GM12872 (cell line): ENCODE data around the gene TLE3.
A peak's percentile ranks its signal among the peaks of the same experiment; 100 is the strongest.

Experiments used
- TF ChIP-seq, protein P1 (sequence below): IDR thresholded peaks from 3 replicates; pipeline ENCODE4 v1.5.1; 2011; ENCODE audit warnings: low read depth, mild to moderate bottlenecking, low read length, moderate library complexity; ENCODE audit not compliant: insufficient read depth

TLE3 gene

DNA sequence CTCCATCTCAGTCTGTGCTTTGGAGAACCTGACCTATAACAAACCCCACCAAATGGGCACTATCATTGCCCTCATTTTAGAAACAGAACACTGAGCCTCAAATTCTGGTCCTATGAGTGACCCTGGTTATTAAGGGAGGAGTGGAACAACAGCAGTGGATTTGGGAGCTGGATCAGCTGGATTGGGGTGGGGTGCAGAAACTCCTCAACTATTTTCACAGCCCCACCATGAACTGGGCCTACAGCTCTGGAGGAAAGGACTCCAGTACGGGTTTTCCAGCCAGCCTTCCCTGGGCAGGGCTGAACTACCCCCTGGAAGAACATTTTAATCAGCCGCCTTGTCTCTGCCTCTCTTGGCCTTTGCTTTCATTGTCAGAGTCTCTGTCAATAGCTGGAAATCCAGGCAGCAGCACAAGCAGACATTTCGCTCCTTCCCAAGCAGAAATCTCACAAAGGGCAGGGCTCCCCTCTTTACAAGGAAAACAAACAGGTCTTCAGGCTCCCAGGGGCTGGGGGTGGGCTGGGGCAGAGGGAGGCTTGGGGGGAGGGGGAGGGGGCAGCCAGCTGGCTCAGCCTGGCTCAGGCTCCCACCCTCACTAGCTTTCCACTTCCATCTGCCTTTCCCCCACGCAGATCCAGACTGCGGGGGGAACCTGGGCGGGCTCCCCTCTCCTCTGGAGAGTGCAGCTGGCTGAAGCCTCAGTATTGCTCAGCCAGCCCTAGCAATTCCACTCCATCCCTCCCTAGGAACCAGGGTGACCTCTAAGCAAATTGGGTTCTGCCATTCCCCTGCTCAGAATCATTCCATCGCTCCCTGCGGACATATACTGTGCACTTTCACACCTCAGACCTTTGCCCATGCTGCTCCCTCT is 13.7 kb upstream of the TLE3 start:
- TF ChIP-seq, protein P1, sequence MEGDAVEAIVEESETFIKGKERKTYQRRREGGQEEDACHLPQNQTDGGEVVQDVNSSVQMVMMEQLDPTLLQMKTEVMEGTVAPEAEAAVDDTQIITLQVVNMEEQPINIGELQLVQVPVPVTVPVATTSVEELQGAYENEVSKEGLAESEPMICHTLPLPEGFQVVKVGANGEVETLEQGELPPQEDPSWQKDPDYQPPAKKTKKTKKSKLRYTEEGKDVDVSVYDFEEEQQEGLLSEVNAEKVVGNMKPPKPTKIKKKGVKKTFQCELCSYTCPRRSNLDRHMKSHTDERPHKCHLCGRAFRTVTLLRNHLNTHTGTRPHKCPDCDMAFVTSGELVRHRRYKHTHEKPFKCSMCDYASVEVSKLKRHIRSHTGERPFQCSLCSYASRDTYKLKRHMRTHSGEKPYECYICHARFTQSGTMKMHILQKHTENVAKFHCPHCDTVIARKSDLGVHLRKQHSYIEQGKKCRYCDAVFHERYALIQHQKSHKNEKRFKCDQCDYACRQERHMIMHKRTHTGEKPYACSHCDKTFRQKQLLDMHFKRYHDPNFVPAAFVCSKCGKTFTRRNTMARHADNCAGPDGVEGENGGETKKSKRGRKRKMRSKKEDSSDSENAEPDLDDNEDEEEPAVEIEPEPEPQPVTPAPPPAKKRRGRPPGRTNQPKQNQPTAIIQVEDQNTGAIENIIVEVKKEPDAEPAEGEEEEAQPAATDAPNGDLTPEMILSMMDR, result no peak

GRCh38 chr15:70109978-70110377 is 12.3 kb upstream of the TLE3 start:
- TF ChIP-seq, protein P1, result no peak

DNA sequence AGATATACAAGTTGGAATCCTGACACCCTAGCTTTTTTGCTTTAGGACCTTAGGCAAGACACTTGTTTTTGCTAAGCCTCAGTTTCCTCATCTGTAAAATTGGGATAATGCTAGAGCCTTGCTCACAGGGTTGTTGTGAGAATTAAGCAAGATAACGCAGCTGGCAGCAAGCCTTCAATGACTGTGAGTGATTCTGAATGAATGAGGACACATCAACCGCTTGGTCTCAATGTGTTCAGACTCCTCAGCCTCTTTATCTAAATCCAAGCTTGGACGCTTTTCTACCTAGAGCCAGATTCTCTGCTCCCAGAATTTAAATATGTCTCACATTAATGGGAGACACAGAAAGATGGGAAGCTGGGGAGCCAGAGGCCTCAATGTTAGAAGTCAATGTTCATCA is 11.8 kb upstream of the TLE3 start:
- TF ChIP-seq, protein P1, result no peak

DNA sequence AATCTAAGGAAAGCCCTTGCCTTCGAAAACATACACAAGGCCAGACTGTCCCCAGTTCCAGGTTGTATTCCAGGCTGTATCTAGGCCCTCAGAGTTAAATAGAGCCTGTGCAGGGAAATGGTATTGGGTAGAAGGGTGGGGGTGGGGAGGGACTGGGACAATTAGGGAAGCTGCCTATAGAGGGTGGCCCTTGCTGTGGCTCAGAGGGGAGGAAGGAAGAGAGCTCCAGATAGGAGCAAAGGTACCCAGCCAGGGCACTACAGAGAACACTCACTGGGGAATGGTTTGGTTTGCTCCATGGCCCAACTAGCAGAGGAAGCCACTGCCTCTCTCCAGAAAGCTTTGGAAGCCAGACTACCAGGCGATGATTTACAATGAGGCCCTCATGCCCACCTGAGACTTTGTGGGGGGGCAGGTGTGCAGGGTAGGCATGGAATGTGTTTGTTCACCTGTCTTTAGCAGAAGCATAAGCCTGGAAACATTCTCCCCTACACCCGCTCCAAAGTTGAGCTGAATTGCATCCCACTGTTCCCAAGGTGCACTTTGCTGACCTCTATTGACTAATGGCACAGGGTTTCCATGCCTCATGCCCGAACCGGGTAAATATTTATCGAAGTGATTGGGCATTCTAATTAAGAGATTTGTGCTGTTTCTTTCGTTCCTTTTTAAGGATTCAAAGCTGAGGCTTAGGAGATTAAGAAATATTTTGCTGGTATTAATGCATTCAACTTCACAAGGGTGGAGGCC is 6.3 kb upstream of the TLE3 start:
- TF ChIP-seq, protein P1, result no peak

DNA sequence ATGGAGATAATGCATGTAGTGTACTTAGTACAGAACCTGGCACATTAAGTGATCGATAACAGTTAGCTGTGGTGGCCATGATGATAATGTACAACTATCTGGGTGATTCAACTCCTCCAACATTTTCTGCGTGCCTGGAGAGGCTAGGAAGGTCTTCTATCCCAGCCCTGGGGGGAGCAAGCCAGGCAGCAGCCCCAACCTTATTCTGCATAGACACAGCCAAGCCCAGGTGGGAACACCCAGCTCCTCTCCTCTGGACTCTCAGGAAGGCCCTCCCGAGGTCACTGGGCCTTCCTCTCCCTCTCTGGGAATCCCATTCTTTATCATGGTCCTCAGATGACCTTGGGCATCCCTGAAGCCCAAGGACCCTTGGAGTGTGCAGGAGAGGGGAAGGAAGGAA is 5.1 kb upstream of the TLE3 start:
- TF ChIP-seq, protein P1, result no peak

GRCh38 chr15:70101459-70102113 is 3.9 kb upstream of the TLE3 start:
- TF ChIP-seq, protein P1, result no peak

DNA sequence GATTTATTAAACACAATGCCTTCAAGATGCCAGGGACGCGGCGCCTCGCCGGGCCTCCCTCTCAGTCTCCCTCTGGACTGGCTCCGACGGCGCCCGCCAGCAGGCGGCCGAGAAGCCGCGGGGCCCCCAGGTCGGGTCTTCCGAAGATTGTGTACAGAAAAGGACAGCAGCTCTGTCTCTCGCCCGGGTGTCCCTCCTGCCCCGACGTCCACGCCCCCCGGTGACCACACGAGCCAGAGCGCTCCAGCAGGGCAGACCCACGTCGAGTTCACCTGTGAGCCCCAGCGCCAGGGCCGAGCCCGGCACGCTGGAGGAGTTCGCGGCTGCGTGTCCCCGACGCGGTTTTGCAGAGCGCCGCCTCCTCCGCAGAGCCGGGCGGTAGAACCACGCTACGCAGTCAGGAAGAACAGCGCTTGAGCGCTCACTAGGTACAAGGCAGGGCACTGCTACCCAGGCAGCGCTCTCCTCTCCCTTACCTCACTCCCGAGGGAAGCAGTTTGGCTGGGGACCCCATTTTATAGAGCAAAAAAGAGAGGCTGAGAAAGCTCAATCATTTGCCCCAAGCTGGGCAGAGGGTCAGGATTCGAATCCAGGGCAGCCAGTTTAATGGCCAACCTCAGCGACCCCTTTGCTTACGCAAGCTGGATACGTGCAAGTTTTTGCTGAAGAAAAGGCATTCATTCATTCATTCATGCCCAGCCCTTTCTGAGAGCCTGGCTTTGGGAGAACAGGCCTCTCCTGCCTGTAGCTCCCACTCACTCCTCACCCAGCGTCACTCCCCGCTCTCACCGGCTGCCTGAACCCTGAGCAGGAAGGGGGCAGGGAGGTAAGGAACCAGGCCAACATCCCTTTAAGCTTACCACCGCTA is 3.0 kb upstream of the TLE3 start:
- TF ChIP-seq, protein P1, result peak; percentile 32; the same call in 1 of the 3 replicates
